ENCODE results near the gene SNX8. TPM values are rescaled to one million over a fixed set of nuclear protein-coding genes. Genes with fewer than 3 reads are reported as not detected.
"Not testable (repeated sequence)": the region's sequence is repeated elsewhere in the genome, so short reads cannot be mapped to it uniquely, and the experiment has no call there.

SNX8 gene
- total RNA-seq, 1 donor from 2014 or later: 41.5 TPM

- H3K4me3 Mint-ChIP-seq (ENCODE audit: unreplicated experiment): peak overlapping the region; percentile 89
Observed at GRCh38 chr7:2313450-2314208, 612 bp downstream of the SNX8 start.

GRCh38 chr7:2312267-2312929, 1.8 kb downstream of the SNX8 start:
- Mint-ChIP-seq H3K4me1 (ENCODE audit: unreplicated experiment) (peaks cover 31% of the 10 kb centered on the region), H3K9me3 (ENCODE audit: unreplicated experiment) (no peaks in the 10 kb centered on the region), H3K27ac (ENCODE audit: unreplicated experiment) (peak overlapping the region; percentile 3), H3K36me3 (ENCODE audit: unreplicated experiment) (peaks cover 1% of the 10 kb centered on the region), H3K4me3 (ENCODE audit: unreplicated experiment) (peak overlapping the region; percentile 55), H3K27me3 (ENCODE audit: unreplicated experiment) (no peaks in the 10 kb centered on the region)
- no peak for TF ChIP-seq CTCF (IDR thresholded peaks at IDR 0.05)
- DNase-seq (ENCODE audit: extremely low spot score, unreplicated experiment): no peak

More at GRCh38 chr7:2313450-2314208, 612 bp downstream of the SNX8 start:
- no peak for TF ChIP-seq CTCF (IDR thresholded peaks at IDR 0.05)
- H3K27me3 Mint-ChIP-seq (ENCODE audit: unreplicated experiment): no peaks in the 10 kb centered on the region
- peaks cover 31% of the 10 kb centered on the region for H3K4me1 Mint-ChIP-seq (ENCODE audit: unreplicated experiment)
- H3K9me3 Mint-ChIP-seq (ENCODE audit: unreplicated experiment): no peaks in the 10 kb centered on the region
- peak overlapping the region; percentile 86 for H3K27ac Mint-ChIP-seq (ENCODE audit: unreplicated experiment)
- no peaks in the 10 kb centered on the region for H3K36me3 Mint-ChIP-seq (ENCODE audit: unreplicated experiment)
- peak; percentile 84 for DNase-seq (ENCODE audit: extremely low spot score, unreplicated experiment)

- peak overlapping the region; percentile 47 for H3K4me3 Mint-ChIP-seq (ENCODE audit: unreplicated experiment)
Observed at GRCh38 chr7:2309889-2310331, 4.3 kb downstream of the SNX8 start.

GRCh38 chr7:2307690-2308107, 6.5 kb downstream of the SNX8 start:
- no peaks in the 10 kb centered on the region for H3K9me3 Mint-ChIP-seq (ENCODE audit: unreplicated experiment)
- no peaks in the 10 kb centered on the region for H3K27me3 Mint-ChIP-seq (ENCODE audit: unreplicated experiment)
- H3K4me3 Mint-ChIP-seq (ENCODE audit: unreplicated experiment): no peak overlapping the region
- H3K4me1 Mint-ChIP-seq (ENCODE audit: unreplicated experiment): peaks cover 28% of the 10 kb centered on the region
- peaks cover 1% of the 10 kb centered on the region for H3K36me3 Mint-ChIP-seq (ENCODE audit: unreplicated experiment)
- DNase-seq (ENCODE audit: extremely low spot score, unreplicated experiment): no peak
- no peak for TF ChIP-seq CTCF (IDR thresholded peaks at IDR 0.05)
- H3K27ac Mint-ChIP-seq (ENCODE audit: unreplicated experiment): no peak overlapping the region

More at GRCh38 chr7:2309889-2310331, 4.3 kb downstream of the SNX8 start:
- Mint-ChIP-seq H3K4me1 (ENCODE audit: unreplicated experiment) (peaks cover 31% of the 10 kb centered on the region), H3K9me3 (ENCODE audit: unreplicated experiment) (no peaks in the 10 kb centered on the region), H3K27me3 (ENCODE audit: unreplicated experiment) (no peaks in the 10 kb centered on the region), H3K36me3 (ENCODE audit: unreplicated experiment) (peaks cover 1% of the 10 kb centered on the region), H3K27ac (ENCODE audit: unreplicated experiment) (peak overlapping the region; percentile 85)
- peak; percentile 84 for DNase-seq (ENCODE audit: extremely low spot score, unreplicated experiment)
- TF ChIP-seq CTCF (IDR thresholded peaks at IDR 0.05): no peak

DNA sequence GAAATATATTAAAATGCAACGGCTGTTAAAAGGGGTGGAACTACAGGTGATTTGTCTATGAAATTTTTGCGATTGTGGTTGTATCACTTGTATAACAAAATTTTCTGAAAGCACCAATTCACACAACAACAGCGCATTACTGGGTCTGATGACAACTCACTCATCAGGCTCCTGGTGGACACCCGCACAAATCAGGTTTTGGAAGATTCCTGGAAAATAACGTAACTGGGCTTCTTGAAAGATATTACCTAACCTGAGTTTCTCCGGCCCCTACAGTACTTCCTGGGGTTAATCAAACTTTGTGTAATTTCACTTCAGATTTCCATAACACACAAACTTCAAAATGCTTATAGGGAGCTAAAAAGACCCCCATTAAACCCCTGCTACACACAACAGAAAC, 7.6 kb downstream of the SNX8 start:
- H3K27ac Mint-ChIP-seq (ENCODE audit: unreplicated experiment): no peak overlapping the region
- DNase-seq (ENCODE audit: extremely low spot score, unreplicated experiment): no peak

DNA sequence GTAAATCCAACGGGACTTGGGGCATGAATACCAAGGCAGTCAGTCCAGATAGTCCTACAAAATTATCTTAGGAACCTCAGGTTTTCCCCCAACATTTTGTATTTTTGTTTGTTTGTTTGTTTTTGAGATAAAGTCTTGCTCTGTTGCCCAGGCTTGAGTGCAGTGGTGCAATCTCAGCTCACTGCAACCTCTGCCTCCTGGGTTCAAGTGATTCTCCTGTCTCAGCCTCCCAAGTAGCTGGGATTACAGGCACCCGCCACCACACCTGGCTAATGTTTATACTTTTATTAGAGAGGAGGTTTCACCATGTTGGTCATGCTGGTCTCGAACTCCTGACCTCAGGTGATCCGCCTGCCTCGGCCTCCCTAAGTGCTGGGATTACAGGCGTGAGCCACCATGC, 9.0 kb downstream of the SNX8 start:
- not testable (repeated sequence) for H3K9me3 Mint-ChIP-seq (ENCODE audit: unreplicated experiment); H3K27me3 Mint-ChIP-seq (ENCODE audit: unreplicated experiment); H3K4me3 Mint-ChIP-seq (ENCODE audit: unreplicated experiment); H3K36me3 Mint-ChIP-seq (ENCODE audit: unreplicated experiment); DNase-seq (ENCODE audit: extremely low spot score, unreplicated experiment); H3K27ac Mint-ChIP-seq (ENCODE audit: unreplicated experiment)
- peaks cover 14% of the 10 kb centered on the region for H3K4me1 Mint-ChIP-seq (ENCODE audit: unreplicated experiment)

More for the DNA sequence above, 7.6 kb downstream of the SNX8 start:
- Mint-ChIP-seq H3K9me3 (ENCODE audit: unreplicated experiment) (no peaks in the 10 kb centered on the region), H3K4me1 (ENCODE audit: unreplicated experiment) (peaks cover 19% of the 10 kb centered on the region), H3K36me3 (ENCODE audit: unreplicated experiment) (peaks cover 1% of the 10 kb centered on the region), H3K4me3 (ENCODE audit: unreplicated experiment) (no peak overlapping the region), H3K27me3 (ENCODE audit: unreplicated experiment) (no peaks in the 10 kb centered on the region)
- no peak for TF ChIP-seq CTCF (IDR thresholded peaks at IDR 0.05)

- not testable (repeated sequence) for DNase-seq (ENCODE audit: extremely low spot score, unreplicated experiment); H3K4me3 Mint-ChIP-seq (ENCODE audit: unreplicated experiment); H3K27me3 Mint-ChIP-seq (ENCODE audit: unreplicated experiment); H3K9me3 Mint-ChIP-seq (ENCODE audit: unreplicated experiment); H3K27ac Mint-ChIP-seq (ENCODE audit: unreplicated experiment); H3K36me3 Mint-ChIP-seq (ENCODE audit: unreplicated experiment)
- H3K4me1 Mint-ChIP-seq (ENCODE audit: unreplicated experiment): peaks cover 22% of the 10 kb centered on the region
Observed at GRCh38 chr7:2303520-2303919, 10.7 kb downstream of the SNX8 start.
